Stimulated activated CD8-positive, alpha-beta memory T cell treated with anti-CD3 and anti-CD28 coated beads, Interleukin-15, amount 100 ng/mL, for 1 hour (primary cell): ENCODE measurements around the gene GMIP.

Experiments used
- DNase-seq: peaks from one replicate; pipeline ENCODE4 v3.0.0-alpha.2; 2020; ENCODE audit warnings: low read depth

Gene GMIP

DNA sequence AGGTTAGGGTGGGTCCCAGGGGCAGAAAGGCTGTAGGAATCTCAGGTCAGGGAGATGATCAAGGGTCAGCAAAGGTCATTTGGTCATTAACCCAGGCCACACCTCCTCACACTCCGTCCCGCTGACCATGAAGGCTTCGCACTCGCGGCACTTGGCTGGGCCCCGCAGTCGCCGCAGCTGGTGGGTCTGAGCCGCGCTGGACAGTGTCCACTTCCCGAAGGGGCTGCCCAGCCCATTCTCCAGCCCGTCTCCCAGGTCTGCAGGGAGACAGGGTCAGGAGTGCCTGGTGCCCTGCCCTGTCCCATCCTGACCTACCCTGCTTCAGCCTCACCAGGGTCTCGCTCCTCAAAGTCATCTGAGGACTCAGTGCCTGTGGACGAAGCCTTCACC, 8.1 kb downstream of the GMIP start:
- no peak for DNase-seq

DNA sequence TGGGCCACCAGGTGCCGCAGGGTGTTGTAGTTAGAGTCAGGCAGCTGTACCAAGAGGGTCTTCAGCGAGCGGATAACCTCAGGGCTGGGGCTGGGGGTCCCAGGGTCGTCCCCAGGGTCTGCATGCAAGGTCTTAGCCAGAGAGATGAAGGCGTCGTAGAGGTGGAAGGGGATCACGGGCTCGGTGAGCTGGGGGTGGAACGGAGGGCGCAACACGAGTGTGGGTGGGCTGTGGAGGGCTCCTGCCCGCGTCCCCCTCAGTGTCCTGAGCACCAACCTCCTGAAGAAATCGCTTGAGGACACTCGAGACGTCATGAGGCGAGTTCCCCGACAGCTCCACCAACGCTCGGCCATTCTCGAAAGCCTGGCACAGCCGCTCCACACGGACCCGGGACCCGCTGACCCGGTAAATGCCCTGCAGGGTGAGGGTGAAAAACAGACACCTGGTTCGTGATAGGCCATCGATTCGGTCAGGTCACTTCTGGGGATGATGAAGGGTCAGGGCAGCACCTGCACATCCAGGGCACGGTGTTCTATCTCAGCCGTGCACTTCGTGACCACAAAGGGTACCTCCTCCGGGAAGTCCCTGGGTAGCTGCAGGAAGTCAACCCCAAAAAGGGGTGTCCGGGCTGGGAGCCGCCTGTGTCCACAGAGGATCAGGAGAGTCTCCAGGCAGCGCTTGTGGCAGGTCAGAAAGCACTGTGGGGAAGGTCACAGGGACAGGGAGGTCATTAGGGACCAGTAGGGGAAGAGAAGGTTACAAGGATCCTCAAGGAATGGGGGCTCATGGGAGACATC, 8.7 kb downstream of the GMIP start:
- DNase-seq = no peak

GRCh38 chr19:19633711-19634515, 9.5 kb downstream of the GMIP start:
- no peak for DNase-seq

- no peak for DNase-seq
Measured at GRCh38 chr19:19632661-19633060, 10.8 kb downstream of the GMIP start.

GRCh38 chr19:19631346-19631745, 12.1 kb downstream of the GMIP start:
- DNase-seq = no peak

- DNase-seq = no peak
Measured at GRCh38 chr19:19630426-19630825, 13.0 kb downstream of the GMIP start.

- DNase-seq = no peak
Measured at GRCh38 chr19:19630062-19630414, 13.4 kb downstream of the GMIP start.

- DNase-seq = no peak
Measured at GRCh38 chr19:19628501-19629134, 14.8 kb downstream of the GMIP start.

- peak; percentile 53 for DNase-seq
Measured at GRCh38 chr19:19627621-19628500, 15.6 kb downstream of the GMIP start, which contains the start of gene LPAR2. Gene LPAR2 (minus strand): TSS chr19:19628220. CDS start chr19:19627275, 945 bp downstream.

GRCh38 chr19:19626516-19627472, 16.7 kb downstream of the GMIP start:
- no peak for DNase-seq

- DNase-seq = no peak
Measured at GRCh38 chr19:19624032-19624570, 19.4 kb downstream of the GMIP start.

DNA sequence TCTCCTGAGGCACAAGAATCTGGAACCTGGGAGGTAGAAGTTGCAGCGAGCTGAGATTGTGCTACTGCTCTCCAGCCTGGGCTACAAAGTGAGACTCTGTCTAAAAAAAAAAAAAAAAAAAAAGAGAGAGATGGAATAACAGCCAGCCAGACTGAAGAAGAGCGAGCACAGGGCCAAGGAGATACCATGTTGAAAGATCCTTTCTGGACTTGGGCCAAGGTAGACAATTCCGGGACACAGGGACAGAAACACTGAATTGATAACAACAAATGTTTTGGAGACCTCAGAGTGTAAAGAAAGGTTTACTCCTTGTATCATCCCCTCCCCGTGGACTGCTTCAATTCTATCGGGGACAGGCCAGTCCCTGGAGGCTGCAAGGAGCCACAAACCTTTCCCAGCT, 20.1 kb downstream of the GMIP start:
- DNase-seq = no peak

- DNase-seq = no peak
Measured at GRCh38 chr19:19619849-19620210, 23.6 kb downstream of the GMIP start.

- DNase-seq = no peak
Measured at GRCh38 chr19:19619181-19619848, 24.1 kb downstream of the GMIP start.

- DNase-seq = peak; percentile 99
Measured at GRCh38 chr19:19618219-19619051, 25.0 kb downstream of the GMIP start, which contains the start of gene PBX4. Gene PBX4 (minus strand): TSS chr19:19618687. CDS start chr19:19618629, 58 bp downstream.

DNA sequence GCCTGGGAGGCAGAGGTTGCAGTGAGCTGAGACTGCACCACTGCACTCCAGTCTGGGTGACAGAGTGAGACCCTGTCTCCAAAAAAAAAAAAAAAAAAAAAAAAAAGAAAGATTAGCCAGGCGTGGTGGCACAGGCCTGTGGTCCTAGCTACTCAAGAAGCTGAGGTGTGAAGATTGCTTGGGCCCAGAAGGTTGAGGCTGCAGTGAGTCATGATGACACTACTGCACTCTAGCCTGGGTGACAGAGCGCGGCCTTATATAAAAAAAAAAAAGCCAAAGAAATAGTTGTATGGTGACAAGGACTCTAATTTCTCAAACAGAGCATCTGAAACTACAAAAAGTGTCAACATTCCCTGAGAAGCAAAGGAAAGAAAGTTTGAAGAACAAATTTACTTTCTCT, 28.4 kb downstream of the GMIP start:
- DNase-seq = no peak

DNA sequence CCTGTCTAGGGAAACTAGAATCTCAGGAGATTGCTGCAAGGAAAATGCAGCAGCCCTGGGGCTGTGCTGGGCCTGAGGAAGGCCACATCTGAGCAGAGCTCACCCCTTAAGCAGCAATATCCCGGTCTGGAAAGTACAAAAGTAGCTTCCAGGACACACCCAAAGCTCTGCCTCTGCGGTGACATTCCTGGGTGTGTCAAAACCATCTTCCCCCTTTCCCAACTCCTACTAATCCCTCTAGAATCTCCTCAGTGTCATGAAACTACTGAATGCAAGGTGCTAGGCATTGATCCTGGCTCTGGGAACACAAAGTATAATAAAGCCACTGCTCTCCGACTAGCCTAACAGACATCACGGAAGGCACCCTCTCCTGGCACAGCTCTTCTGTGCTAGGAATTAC, 30.0 kb downstream of the GMIP start:
- no peak for DNase-seq

DNA sequence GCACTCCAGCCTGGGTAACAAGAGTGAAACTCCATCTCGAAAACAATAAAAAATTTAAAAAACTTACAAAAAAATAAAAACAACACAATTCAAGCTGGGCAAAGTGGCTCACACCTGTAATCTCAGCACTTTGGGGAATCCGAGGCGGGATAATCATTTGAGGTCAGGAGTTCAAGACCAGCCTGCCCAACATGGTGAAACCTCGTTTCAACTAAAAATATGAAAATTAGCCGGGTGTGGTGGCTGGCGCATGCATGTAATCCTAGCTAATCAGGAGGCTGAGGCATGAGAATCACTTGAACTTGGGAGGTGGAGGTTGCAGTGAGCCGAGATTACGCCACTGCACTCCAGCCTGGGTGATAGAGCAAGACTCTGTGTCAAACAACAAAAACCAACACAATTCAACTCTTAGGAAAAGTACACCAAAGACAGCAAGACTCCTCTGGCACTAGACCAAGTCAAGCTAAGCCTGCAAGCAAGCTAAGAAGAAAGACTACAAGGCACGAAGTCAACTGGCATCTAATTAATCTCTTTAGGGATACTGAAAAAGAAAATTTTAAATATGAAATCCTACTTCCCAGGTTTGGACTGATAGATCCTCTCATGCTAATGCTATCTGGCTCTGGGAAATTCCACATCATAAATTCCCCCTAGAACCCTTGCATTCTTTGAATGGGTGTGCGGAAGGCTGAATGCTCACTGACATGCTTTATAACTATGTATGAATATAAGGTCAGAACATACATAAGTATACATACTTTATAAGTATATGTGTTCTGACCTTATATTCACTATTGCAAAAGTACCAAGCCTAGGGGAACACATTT, 32.9 kb downstream of the GMIP start:
- no peak for DNase-seq
